Peyer's patch (tissue), 4 donors: ENCODE results near the gene TMEM106A.
"Not testable (repeated sequence)": the region's sequence is repeated elsewhere in the genome, so short reads cannot be mapped to it uniquely, and the experiment has no call there.

ENCODE experiments used
- CTCF ChIP-seq, 6 experiments: fragments of 450-650 bp in 4 of 6; fragments of 200-600 bp in 2 of 6; sonication (generic) in 1 of 6; IDR thresholded peaks; one replicate each; pipeline ENCODE4 v1.5.1; 2017 to 2019; ENCODE audit warnings: antibody characterized with exemption in 6 of 6, mild to moderate bottlenecking in 3 of 6, moderate library complexity in 1 of 6
- POLR2A ChIP-seq, 2 donors: fragments of 450-650 bp; IDR thresholded peaks; one replicate each; pipeline ENCODE4 v1.5.1; 2017; ENCODE audit warnings: antibody characterized with exemption in 2 of 2, mild to moderate bottlenecking in 2 of 2, moderate library complexity in 2 of 2

GRCh38 chr17:43228020-43228782 is 16.5 kb downstream of the TMEM106A start, which contains the start of gene CCDC200:
- not testable (repeated sequence) for TF ChIP-seq POLR2A, CTCF (IDR thresholded peaks at IDR 0.05)
